Activated naive CD4-positive, alpha-beta T cell treated with anti-CD3 and anti-CD28 coated beads, Interleukin-2, amount 50 U/mL, for 16 hours (primary cell): Measurements from ENCODE around the gene DLG2.

Experiments
- DNase-seq: peaks from one replicate; pipeline ENCODE4 v3.0.0-alpha.2; 2020

The DLG2 gene

DNA sequence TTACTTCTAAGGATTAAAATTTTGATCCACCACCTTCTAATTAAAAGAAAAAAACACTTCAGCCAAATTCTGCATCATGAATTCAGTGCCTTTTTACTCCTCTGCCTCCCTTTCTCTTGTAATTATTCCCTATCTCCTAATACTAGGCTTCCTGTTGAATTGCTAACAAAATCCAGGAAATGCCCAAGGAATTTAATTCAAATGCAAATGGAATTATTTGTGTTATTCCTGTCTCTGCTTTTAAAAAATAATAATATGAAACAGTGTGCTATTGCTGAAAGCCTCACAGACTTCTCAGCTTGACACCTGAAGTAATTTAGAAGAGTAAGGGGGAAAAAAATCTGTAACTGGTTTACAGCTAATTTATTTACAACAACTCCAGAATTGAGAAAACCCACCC lies 85.5 kb downstream of the DLG2 start:
- no peak for DNase-seq

DNA sequence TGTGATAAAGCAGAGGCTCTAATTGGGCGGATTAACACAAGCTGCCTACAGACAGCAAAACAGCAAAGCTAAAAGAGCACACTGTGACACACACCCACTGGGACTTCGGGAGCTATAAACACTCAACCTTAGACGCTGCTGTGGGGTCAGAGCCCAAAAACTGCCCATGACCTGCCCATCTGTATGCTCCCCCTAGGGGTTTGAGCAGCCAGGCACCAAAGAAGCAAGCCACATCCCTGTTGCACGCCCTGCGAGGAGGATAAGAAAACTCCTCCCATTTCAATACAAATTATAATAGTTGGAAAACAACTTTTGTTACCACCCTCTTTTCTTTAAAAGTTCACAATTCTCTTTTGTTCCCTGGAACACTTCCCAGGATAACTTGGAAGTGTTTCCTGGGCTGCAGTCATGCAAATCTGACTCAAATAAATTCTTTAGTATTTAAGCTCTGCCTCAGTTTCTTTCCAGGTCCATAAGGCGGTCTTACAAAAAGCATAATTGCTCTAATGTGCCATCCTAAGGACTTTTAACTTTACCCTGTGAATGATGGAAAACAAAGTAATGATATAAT lies 86.4 kb downstream of the DLG2 start:
- DNase-seq: no peak

GRCh38 chr11:85540181-85540580 lies 87.0 kb downstream of the DLG2 start:
- DNase-seq: no peak

DNA sequence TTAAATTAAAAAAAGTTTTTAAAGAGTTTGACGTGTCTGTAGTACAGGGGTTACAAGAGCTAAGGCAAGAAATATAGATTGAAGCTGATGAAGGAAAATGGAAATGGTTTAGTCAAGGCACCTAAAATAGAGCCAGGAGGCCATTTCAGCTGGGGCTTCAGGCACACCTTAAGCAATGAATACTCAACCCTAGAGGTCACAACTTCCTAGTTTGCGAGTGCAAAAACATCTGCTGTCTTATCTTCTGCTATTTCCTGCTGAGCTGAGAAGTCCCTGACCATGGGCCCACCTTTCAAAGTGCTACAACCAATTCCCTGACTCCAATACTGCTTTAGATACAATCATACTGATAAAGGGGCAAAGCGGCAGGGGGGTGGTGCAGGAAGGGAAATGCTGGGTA lies 87.4 kb downstream of the DLG2 start:
- DNase-seq: no peak

GRCh38 chr11:85539029-85539689 lies 88.0 kb downstream of the DLG2 start:
- no peak for DNase-seq

DNA sequence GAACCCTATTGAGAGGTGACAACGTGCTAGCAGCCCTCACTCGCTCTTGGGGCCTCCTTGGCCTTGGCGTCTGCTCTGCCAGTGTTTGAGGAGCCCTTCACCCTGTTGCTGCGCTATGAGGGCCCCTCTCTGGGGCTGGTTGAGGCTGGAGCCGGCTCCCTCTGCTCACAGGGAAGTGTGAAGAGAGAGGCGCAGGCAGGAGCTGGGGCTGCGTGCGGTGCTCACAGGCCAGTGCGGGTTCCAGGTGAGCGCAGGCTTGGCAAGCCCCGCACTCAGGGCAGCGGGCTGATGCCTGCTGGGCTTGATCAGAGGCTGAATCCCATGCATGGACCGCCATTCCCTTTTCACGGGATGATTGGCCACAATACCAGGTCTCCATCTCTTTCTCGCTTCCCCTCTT lies 90.7 kb downstream of the DLG2 start:
- DNase-seq: no peak

- DNase-seq: no peak
Measured at GRCh38 chr11:85534806-85535205, 92.3 kb downstream of the DLG2 start.

DNA sequence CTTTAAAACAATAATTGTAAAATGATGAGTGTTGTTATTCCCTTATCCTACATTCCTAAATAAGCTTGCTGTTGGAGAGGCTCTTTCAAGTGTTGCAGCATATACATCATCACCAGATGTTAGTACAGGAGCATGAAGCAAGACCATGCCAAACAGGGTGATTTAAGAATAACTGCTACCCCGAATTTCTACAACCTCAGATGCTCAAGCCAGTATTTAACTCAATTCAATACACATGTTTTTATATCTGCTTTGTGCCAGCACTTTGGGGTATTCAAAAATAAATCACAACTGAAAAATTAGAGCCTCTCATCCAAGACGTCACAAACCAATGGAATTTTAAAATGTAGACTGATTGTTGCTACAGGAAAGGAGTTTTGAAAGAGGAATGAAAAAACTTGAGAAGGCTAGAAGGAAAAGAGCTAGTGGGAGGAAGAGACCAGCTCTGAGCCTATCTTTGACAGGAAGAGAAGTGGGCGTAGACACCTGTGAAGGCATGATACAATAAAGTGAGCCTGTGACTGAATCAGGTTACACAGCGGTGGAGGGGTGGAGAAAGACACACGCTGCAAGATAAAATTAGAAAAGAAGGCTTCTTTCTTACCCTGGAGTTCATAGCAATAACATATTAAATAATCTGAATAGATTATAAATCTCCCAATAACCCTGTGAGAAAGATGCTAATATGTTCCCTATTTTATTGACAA lies 95.8 kb downstream of the DLG2 start:
- no peak for DNase-seq

- DNase-seq: no peak
Measured at GRCh38 chr11:85530634-85531033, 96.5 kb downstream of the DLG2 start.

- DNase-seq: no peak
Measured at GRCh38 chr11:85526564-85526963, 100.6 kb downstream of the DLG2 start.

DNA sequence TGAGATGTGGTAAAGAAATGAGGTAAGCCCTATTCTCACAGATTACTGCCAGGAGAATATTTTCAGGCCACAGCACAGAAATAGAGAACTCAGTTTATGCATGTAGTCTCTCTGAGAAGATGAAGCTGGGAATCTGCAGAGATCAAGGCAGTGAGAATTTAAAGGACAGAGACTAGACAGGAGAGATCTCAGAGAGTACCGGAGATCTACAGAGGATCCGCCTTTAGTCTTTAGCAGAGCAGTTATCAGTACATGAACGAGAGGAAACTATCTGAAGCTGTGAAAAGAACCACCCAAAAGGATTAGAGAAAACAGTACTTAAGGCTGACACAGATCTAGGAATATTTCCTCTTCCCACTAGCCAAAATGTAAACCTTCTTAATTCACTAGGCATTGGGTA lies 101.5 kb downstream of the DLG2 start:
- no peak for DNase-seq

DNA sequence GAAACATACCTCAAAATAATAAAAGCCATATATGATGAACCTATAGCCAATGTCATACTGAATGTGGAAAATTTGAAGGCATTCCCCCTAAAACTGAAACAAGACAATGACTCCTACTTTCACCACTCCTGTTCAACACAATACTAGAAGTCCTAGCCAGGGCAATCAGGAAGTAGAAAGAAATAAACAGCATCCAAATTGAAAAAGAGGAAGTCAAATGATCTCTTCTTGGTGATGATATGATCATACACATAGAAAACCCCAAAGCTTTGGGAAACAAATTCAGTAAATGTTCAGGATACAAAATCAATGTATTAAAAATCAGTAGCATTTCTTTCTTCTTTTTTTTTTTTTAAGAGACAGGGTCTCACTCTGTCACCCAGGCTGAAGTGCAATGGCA lies 109.9 kb downstream of the DLG2 start:
- DNase-seq: no peak

GRCh38 chr11:85495918-85496317 lies 131.2 kb downstream of the DLG2 start:
- no peak for DNase-seq

GRCh38 chr11:85494396-85494795 lies 132.7 kb downstream of the DLG2 start:
- DNase-seq: no peak

- DNase-seq: no peak
Measured at GRCh38 chr11:85485902-85486301, 141.2 kb downstream of the DLG2 start.

- DNase-seq: no peak
Measured at GRCh38 chr11:85483861-85484260, 143.3 kb downstream of the DLG2 start.

DNA sequence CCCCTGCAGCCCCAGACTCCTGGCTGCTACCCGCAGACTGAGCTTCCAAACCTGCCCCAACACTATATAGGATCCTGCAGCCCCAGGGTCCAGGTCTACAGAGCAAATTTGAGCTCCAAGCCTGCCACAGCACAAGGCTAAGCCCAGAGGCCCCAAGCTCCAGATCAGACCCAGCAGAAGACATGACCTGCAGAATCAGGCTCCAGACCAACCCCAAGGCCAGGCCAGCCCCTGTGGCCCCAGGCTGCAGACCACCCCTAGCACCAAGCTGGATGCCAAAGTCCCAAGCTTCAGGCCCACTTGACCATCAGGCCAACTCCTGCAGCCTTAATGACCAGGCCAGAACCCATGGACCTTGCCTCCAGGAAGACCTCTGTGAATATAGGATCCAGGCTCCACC lies 145.3 kb downstream of the DLG2 start:
- no peak for DNase-seq

- no peak for DNase-seq
Measured at GRCh38 chr11:85475660-85476517, 151.3 kb downstream of the DLG2 start.

DNA sequence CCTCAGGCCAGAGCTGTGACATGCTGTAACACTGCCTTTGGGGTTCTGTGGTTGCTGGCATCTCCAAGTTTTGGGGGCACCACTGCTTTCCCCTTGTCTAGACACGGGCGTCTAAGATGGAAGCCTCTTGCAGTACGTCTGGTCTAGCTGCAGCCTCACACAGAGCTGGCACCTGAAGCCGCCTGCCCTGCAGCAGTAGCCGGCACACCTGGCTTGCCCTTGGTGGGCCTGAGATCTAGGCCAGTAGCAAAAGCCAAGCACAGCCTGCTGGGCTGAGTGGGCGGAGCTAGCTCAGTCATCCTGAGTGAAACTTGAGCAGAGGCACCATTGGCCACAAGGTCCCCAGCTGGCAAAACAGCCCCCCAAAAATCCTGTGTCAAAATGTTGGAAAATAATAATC lies 154.2 kb downstream of the DLG2 start:
- DNase-seq: no peak

DNA sequence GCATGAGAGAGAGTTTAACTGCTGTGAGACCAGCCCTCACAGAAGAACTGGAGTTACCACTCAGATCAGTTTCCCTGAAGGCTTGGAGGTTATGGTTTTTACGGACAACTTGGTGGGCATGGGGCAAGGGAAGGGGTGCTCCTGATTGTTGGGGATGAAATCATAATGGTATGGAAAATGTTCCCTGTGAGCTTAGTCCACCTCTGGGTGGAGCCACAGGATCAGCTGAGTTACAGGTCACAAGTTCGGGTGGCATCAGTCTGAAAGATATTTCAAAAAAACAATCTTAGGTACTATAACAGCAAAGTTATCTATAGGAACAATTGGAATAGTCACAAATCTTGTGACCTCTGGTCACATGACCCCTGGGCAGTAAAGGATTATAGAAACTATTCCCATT lies 162.9 kb downstream of the DLG2 start:
- DNase-seq: no peak

DNA sequence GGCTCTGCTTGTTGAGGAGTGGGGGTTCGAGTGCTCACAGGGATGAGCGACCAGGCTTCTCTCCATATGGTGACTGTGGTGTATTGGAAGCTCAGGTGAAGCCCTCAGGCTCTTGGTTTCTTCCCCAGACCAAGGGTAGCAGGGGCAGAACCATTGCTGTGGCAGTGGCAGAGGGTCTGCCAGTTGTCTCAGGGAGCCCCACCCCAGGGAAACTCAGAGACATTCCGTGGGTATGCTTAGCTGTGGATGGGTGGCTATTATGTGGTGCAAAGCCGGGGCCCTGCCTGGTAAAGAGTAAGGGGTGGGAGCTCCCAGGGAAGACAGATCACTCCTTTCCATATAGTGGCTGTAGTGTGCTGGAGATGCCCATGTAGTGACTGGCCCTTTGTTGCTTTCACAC lies 167.8 kb downstream of the DLG2 start:
- DNase-seq: no peak

GRCh38 chr11:85444479-85444878 lies 182.7 kb downstream of the DLG2 start:
- no peak for DNase-seq

DNA sequence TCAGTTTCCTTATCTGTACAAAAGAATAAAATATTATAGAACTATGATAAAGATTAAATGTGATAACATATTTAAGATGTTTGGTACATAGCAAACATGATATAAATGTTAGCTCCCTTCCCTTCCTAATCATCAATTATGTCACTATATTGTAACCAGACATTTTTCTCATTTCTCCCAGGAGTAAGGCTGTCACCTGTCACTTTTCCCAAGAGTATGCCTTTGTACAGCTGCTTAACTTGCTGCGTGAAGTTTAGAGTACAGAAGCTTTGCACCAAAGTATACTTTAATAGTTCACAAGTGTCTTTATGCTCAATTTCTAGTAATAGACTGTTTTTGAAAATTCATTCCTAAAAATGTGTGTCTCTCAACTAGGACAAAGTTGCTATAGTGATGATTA lies 186.9 kb downstream of the DLG2 start:
- DNase-seq: no peak

DNA sequence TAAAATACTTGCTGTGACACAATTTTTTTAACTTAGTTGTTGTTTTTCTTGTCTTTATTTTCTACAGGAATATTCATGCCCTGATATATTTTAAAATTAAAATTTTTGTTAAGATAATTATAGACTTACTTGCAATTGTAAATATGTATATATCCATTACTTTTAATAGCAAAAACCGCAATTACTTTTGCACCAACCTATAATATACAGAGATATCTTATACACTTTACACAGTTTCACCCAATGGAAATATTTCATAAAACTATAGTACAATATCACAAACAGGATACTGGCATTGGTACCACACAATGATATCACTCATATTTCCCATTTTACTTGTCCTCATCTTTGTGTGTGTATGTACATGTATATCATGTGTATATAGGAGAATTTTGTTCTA lies 188.8 kb downstream of the DLG2 start:
- no peak for DNase-seq
